GM18909 (cell line): ENCODE results near the gene KRTAP1-4.
"Not testable (repeated sequence)": the region's sequence is repeated elsewhere in the genome, so short reads cannot be mapped to it uniquely, and the experiment has no call there.

Experiments used
- ATAC-seq: cut with Tn5 transposase; IDR thresholded peaks from one replicate; pipeline ENCODE4 v1.9.1; 2021; ENCODE audit warnings: mild to moderate bottlenecking; ENCODE audit not compliant: unreplicated experiment, poor library complexity

The KRTAP1-4 gene

DNA sequence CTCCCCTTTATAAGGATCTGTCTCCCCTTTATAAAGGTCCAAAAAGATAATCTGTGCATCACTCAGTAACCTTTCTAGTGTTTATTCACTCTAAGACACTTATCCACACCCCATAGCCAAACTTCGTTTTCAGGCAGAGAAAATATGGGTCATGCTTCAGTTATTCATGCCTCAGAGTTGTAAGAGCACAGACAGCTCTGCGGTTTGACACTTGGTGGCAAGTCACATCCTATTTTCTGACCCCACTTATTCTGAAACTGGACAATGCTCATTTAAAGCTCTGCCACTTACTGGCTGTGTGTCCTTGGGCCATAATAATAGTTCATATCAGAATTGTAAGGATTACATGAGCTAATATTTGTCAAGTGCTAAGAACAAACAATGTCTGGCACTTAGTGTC, 19.1 kb upstream of the KRTAP1-4 start:
- no peak for ATAC-seq

GRCh38 chr17:41048441-41048840, 18.4 kb upstream of the KRTAP1-4 start:
- no peak for ATAC-seq

- not testable (repeated sequence) for ATAC-seq
Observed at GRCh38 chr17:41046735-41047465, 16.9 kb upstream of the KRTAP1-4 start, which contains the start of gene KRTAP2-1. TSS of gene KRTAP2-1 (minus strand) at chr17:41047316. CDS start at chr17:41047267, 49 bp downstream.

GRCh38 chr17:41042953-41043352, 13.0 kb upstream of the KRTAP1-4 start:
- no peak for ATAC-seq

DNA sequence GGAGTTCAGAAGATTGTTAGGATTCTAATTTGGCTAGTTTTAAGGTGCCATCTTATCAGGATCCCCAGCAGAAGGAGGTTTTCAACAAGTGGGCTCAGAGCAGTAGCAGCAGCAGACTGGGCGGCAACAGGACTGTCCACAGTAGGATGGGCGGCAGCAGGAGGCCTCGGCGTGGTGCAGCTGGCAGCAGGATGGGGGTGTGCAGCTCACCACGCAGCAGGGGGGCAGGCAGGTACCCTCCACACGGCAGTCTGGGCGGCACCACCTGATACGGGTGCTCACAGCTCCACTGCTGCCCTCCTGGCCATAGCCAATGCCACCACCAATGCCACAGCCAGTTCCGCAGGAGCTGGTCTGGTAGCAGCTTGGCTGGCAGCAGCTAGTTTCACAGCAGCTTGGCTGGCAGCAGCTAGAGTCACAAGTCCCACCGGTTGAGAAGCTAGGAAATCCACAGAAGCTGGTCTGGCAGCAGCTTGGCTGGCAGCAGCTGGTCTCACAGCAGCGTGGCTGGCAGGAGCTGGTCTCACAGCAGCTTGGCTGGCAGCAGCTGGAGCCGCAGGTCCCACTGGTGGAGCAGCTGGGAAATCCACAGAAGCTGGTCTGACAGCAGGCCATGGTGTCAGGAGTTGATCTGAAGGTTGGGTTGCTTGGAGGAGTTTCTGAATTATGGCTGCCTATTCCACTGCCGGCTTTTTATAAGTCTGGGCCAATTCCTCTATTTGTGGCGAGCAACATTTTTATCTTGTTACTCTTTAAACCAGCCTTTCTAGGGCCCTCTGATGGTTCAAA, 11.0 kb upstream of the KRTAP1-4 start, which contains the start of gene KRTAP1-1:
TSS of gene KRTAP1-1 (minus strand) at position 668 of the 789 bp plus-strand sequence. CDS start at position 615, 53 bp downstream.
- not testable (repeated sequence) for ATAC-seq

- no peak for ATAC-seq
Observed at GRCh38 chr17:41037853-41038350, 7.9 kb upstream of the KRTAP1-4 start.

DNA sequence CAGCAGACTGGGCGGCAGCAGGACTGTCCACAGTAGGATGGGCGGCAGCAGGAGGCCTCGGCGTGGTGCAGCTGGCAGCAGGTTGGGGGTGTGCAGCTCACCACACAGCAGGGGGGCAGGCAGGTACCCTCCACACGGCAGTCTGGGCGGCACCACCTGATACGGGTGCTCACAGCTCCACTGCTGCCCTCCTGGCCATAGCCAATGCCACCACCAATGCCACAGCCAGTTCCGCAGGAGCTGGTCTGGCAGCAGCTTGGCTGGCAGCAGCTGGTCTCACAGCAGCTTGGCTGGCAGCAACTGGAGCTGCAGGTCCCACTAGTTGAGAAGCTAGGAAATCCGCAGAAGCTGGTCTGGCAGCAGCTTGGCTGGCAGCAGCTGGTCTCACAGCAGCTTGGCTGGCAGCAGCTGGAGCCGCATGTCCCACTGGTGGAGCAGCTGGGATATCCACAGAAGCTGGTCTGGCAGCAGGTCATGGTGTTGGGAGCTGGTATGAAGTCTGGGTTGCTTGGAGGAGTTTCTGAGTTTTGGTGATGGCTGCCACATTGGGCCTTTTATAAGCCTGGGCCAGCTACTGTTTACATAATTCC, 4.4 kb upstream of the KRTAP1-4 start, which contains the start of gene KRTAP1-3:
TSS of gene KRTAP1-3 (minus strand) at position 529 of the 590 bp plus-strand sequence. CDS start at position 476, 53 bp downstream.
- ATAC-seq: not testable (repeated sequence)

DNA sequence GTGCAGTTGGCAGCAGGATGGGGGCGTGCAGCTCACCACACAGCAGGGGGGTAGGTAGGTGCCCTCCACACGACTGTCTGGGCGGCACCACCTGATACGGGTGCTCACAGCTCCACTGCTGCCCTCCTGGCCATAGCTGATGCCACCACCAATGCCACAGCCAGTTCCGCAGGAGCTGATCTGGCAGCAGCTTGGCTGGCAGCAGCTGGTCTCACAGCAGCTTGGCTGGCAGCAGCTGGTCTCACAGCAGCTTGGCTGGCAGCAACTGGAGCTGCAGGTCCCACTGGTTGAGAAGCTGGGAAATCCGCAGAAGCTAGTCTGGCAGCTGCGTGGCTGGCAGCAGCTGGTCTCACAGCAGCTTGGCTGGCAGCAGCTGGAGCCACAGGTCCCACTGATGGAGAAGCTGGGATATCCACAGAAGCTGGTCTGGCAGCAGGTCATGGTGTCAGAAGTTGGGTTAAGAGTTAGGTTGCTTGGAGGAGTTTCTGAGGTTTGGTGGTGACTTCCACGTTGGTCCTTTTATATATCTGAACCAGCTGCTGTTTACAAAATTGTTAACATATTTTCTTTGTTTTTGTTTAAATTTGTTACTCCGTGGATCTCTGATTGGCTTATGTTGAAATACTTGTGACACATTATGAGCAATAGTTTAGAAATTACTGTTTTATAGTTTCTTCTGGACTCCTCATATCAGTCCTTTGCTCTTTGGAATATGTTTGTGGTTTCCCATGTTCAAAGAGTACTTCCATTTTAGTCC, 3.1 kb downstream of the KRTAP1-4 start, which contains the start of gene KRTAP1-5:
TSS of gene KRTAP1-5 (minus strand) at position 494 of the 757 bp plus-strand sequence. CDS start at position 441, 53 bp downstream.
- ATAC-seq: no peak

GRCh38 chr17:41024697-41025096, 5.3 kb downstream of the KRTAP1-4 start:
- no peak for ATAC-seq

DNA sequence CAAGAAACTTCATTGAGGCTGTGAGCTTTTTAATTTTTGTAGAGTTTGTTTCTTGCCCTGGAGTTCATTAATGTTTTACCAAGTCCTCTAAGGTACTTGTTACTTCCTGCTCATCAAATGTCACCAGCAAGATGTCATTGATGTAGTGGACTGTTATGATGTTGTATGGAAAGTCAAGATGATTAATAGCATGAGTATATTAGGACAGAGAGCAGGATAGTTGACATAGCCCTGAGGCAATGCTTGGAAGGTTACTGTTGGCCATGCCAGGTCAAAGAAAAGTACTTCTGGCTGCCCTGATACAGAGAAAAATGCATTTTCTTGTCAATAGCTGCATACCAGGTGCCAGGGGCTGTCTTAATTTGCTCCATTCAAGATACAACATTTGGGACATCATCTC, 9.7 kb downstream of the KRTAP1-4 start:
- ATAC-seq: no peak

GRCh38 chr17:41019415-41019814, 10.6 kb downstream of the KRTAP1-4 start:
- ATAC-seq: no peak

DNA sequence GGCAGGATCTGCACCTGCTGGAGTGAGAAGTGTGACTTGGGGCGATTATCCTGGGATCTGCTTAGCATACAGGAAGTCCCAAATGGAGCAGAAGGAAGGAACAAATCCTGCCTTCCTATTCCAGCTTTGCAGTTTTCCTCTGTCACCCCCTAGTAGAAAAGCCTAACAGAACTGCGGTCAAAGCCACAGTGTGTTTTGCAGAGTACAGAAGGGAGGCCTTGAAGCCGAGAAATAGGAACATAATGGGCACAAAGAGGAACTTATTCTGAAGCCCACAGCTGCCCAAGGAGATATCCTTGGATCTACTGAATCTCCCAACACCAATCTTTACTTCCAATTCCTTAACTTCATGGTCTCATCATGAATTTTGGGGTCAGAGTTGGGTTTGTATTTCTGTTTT, 11.5 kb downstream of the KRTAP1-4 start:
- no peak for ATAC-seq

GRCh38 chr17:41016578-41017215, 13.3 kb downstream of the KRTAP1-4 start:
- ATAC-seq: no peak

DNA sequence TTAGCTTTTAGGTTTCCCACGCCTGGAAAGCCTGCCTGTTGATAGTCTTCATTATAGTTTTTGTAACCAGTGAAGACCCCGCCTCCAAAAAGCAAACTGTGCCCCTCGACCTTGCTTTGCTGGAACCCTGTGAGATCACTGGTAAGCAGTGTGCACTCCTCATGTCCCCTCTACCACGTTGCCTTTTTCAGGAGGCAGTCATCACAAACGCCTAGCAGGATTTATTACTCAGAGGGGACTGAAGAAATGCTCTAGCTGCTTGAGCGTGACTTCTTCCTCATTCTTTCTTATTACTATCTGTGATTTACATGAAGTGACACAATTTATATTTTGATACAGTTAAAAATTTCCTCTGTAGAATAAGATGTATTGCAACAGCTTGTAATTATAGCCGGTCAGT, 14.5 kb downstream of the KRTAP1-4 start:
- ATAC-seq: no peak

GRCh38 chr17:41013606-41014005, 16.4 kb downstream of the KRTAP1-4 start:
- no peak for ATAC-seq

- ATAC-seq: no peak
Observed at GRCh38 chr17:41013181-41013580, 16.8 kb downstream of the KRTAP1-4 start.

DNA sequence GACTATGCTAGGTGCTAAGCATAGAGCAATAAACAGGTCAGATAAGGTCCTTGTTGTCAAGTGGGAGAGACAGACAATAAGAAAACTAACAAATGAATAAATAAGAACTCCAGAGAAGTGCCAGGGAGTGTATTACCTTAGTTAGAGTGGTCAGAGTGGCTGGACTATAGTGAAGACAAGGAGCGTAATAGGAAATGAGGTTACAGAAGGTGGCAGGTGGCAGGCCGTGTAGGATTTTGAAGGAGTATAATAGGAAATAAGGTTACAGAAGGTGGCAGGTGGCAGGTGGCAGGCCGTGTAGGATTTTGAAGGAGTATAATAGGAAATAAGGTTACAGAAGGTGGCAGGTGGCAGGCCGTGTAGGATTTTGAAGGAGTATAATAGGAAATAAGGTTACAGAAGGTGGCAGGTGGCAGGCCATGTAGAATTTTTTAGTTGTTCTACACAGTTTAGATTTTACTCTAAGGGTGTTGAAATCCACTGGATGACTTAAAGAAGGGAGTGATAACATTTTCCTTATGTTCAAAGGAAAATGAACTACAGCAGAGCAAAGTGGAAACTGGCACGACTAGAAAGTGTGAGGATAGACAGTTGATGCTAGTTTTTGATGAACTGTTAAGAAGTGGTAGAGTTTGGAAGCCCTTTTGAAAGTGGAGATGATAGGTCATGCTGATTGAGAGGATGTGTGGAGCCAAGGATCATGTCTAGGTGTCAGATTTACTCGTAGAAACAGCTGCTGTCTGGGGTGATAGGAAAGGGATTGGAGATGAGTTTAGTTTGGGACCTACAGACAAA, 17.5 kb downstream of the KRTAP1-4 start:
- ATAC-seq: no peak

- no peak for ATAC-seq
Observed at GRCh38 chr17:41010441-41010840, 19.6 kb downstream of the KRTAP1-4 start.

- ATAC-seq: no peak
Observed at GRCh38 chr17:41009936-41010335, 20.1 kb downstream of the KRTAP1-4 start.
